Breast epithelium (tissue), 3 donors: Measurements from ENCODE around the gene GOLGA6L24.
"Not testable (repeated sequence)": the region's sequence is repeated elsewhere in the genome, so short reads cannot be mapped to it uniquely, and the experiment has no call there.

Source experiments
- POLR2A ChIP-seq: fragments of 450-650 bp; IDR thresholded peaks from one replicate; pipeline ENCODE4 v1.6.1; 2016; ENCODE audit warnings: antibody characterized with exemption, mild to moderate bottlenecking, moderate library complexity
- POLR2AphosphoS5 ChIP-seq, 3 donors: sonication (generic); formaldehyde crosslinking; IDR thresholded peaks; one replicate each; pipeline ENCODE4 v1.6.1; 2017; ENCODE audit warnings: antibody characterized with exemption in 3 of 3
- TF ChIP-seq, protein P1 (sequence below), 3 donors: fragments of 450-650 bp; IDR thresholded peaks; one replicate each; pipeline ENCODE4 v1.5.1; 2016 to 2017; ENCODE audit warnings: antibody characterized with exemption in 3 of 3, mild to moderate bottlenecking in 3 of 3, moderate library complexity in 3 of 3

DNA sequence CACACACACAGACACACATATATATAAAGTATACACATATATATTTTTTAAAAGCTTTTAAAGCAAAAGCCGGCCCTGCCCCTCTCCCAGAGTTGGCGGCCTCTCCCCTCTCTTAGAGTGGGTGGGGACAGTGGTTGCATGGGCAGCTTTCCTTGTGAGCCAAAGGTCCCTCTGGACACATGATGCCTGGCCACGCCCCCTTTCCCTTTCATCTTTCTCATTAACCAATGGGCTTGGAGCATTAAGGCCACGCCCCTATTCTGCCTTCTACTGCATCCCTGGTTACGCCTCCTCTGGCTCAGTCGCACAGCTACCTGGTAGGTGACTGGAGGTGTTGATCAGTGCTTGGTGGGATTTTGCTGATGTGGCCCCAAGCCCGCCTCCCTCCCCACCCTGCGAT lies 20.5 kb upstream of the GOLGA6L24 start, which contains the start of gene GOLGA8F:
- TF ChIP-seq, protein P1, sequence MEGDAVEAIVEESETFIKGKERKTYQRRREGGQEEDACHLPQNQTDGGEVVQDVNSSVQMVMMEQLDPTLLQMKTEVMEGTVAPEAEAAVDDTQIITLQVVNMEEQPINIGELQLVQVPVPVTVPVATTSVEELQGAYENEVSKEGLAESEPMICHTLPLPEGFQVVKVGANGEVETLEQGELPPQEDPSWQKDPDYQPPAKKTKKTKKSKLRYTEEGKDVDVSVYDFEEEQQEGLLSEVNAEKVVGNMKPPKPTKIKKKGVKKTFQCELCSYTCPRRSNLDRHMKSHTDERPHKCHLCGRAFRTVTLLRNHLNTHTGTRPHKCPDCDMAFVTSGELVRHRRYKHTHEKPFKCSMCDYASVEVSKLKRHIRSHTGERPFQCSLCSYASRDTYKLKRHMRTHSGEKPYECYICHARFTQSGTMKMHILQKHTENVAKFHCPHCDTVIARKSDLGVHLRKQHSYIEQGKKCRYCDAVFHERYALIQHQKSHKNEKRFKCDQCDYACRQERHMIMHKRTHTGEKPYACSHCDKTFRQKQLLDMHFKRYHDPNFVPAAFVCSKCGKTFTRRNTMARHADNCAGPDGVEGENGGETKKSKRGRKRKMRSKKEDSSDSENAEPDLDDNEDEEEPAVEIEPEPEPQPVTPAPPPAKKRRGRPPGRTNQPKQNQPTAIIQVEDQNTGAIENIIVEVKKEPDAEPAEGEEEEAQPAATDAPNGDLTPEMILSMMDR (IDR thresholded peaks at IDR 0.05), result not testable (repeated sequence)
- TF ChIP-seq POLR2AphosphoS5 (IDR thresholded peaks at IDR 0.05); POLR2A: not testable (repeated sequence)
